C4-2B (cell line): ENCODE results near the gene MACF1.

Experiments
- ZFX ChIP-seq: fragments of 450-650 bp; IDR thresholded peaks from 2 replicates; pipeline ENCODE4 v1.6.1; 2017
- TF ChIP-seq, protein P1 (sequence below): fragments of 450-650 bp; conservative IDR thresholded peaks from 2 replicates; pipeline ENCODE4 v1.5.1; 2017; ENCODE audit warnings: mild to moderate bottlenecking

- TF ChIP-seq, protein P1, sequence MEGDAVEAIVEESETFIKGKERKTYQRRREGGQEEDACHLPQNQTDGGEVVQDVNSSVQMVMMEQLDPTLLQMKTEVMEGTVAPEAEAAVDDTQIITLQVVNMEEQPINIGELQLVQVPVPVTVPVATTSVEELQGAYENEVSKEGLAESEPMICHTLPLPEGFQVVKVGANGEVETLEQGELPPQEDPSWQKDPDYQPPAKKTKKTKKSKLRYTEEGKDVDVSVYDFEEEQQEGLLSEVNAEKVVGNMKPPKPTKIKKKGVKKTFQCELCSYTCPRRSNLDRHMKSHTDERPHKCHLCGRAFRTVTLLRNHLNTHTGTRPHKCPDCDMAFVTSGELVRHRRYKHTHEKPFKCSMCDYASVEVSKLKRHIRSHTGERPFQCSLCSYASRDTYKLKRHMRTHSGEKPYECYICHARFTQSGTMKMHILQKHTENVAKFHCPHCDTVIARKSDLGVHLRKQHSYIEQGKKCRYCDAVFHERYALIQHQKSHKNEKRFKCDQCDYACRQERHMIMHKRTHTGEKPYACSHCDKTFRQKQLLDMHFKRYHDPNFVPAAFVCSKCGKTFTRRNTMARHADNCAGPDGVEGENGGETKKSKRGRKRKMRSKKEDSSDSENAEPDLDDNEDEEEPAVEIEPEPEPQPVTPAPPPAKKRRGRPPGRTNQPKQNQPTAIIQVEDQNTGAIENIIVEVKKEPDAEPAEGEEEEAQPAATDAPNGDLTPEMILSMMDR, result no peak
- no peak for TF ChIP-seq ZFX
Observed at GRCh38 chr1:39293375-39294070, 89.0 kb downstream of the MACF1 start.
